Stimulated activated CD8-positive, alpha-beta memory T cell treated with anti-CD3 and anti-CD28 coated beads, Interleukin-2, amount 100 ng/mL, for 48 hours (primary cell): ENCODE data around the gene TMEM233.

Source experiments
- DNase-seq, 2 donors: peaks; one replicate each; pipeline ENCODE4 v3.0.0-alpha.2; 2020; ENCODE audit warnings: low read depth in 2 of 2

The TMEM233 gene

DNA sequence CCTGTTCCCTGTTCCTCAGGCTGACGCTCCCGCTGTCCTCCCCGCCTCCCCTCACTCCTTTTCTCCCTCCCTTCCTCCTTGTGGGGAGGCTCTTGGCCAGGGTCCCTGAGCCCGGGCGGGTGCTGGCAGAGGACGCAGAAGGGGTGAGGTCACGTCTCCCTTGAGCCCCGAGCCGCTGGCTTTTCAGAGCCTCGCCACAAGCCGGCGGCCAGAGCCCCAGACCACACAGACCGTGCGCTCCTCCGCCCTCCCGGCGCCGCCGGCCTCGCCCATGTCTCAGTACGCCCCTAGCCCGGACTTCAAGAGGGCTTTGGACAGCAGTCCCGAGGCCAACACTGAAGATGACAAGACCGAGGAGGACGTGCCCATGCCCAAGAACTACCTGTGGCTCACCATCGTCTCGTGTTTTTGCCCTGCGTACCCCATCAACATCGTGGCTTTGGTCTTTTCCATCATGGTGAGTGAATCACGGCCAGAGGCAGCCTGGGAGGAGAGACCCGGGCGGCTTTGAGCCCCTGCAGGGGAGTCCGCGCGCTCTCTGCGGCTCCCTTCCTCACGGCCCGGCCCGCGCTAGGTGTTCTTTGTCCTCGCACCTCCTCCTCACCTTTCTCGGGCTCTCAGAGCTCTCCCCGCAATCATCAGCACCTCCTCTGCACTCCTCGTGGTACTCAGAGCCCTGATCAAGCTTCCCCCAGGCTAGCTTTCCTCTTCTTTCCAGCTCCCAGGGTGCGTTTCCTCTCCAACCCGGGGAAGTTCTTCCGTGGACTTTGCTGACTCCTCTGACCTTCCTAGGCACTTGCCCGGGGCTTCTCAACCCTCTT, at the start of gene TMEM233:
Gene TMEM233 (plus strand): TSS at position 197 of the 821 bp plus-strand sequence. CDS start 75 bp downstream, at position 272.
- no peak for DNase-seq

DNA sequence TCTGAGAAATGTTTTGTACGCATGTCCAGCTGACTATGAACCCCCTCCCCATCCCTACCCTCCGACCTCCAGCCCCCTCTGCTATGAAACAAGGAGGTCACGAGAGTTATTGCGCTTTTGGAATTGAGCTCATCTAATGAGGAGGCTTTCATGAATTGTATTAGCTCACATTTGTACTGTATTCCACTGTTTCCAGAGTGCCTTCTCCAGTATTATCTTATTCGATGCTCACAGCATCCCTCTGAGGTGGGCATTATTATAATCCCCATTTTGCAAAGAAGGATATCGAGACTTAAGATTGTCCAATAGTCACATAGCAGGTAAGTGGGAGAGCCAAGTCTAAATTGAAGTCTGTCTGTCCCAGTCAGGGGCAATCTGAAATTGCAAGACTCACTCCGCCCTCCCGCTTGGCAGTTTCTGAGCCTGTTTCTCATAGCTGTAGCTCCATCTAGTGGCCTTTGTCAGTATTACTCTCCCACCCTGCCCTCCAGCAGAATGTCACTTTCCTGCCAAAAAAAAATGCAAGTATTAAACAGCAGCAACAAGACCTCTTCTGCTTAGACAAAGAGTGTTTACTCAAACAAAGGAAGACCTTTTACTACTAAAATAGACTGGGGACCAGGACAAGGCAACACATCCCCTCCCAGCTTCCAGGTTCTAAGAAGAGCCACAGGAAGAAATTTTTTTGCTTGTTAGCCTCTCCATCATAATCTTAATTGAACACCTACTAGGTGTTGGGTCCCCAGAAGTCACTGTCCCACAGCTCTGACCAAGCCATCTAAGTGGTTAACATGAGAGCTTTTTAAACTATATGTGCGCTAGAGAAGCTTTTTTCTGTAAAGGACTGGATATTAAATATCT, 48.6 kb upstream of the TMEM233 start:
- peak; percentile 29 to 41 for DNase-seq

DNA sequence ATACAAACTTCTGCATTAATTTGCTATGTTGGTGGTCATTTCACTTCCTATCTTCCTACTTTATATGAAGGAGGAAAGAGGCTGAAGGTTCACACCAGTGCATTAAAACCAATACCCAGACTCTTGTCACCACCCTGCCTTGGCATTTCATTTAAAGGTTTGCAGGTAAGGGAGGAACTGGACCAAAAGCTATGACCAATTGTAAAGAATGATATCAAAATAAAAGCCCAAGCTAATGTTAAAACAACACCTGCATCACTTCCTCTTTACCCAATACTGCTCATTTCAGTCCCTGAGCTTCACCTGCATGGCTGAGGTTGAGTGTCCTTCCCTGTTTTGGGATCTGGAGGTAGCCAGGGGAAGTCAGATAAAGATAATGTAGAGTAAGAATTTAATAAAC, 47.2 kb upstream of the TMEM233 start:
- DNase-seq, result no peak

DNA sequence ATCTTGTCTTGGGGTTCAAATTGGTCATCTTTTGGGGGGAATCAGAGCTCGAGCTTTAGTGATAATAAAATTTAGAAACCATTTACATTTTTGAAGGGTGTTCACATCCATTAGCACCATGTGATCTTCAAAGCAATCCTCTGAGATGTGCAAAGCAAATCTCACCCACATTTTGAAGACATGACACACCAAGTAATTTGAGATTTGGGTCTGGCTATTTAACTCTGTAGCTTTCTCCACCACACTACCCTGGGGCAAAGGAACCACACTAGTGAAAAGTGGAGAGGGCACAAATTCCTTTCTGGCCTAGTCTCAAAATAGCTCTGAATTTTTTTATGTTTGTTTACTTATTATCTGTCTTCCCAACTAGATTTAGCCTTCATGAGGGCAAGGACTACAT, 46.6 kb upstream of the TMEM233 start:
- DNase-seq, result no peak

GRCh38 chr12:119556854-119557253, 36.7 kb upstream of the TMEM233 start:
- no peak for DNase-seq

DNA sequence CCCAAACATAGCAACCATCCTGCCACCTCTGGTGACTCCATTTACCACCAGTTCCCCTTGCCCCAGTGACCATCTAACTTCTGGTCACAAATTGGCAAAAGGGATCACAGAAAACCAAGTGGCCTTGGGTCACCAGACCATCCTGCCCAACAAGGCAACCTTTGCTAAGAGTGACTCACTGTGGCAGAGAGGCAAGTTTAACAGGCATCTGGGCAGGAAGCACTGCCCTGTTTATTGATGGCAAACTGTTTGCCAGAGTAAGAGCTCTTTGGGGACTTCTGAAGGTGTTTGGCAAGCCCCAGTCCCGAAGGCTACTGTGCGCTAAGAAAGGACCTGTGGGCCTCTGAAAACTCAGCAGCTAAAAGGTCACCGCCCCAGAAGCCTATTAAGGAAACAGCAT, 28.2 kb upstream of the TMEM233 start:
- DNase-seq, result no peak

DNA sequence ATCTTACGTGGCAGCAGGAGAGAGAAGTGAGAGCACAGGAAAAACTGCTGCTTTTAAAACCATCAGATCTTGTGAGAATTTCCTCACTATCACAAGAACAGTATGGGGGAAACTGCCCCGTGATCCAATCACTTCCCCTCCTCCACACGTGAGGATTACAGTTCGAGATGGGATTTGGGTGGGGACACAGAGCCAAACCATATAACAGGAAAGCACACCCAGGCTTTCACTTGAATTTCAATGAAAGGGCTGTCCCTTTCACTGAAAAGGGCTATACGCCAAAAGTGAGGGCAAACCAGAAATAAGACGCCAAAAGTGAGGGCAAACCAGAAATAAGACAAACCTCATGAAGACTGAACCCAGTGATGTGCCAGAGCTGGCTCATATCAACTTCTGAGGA, 22.8 kb upstream of the TMEM233 start:
- no peak for DNase-seq

- no peak for DNase-seq
Observed at GRCh38 chr12:119573086-119573485, 20.5 kb upstream of the TMEM233 start.

DNA sequence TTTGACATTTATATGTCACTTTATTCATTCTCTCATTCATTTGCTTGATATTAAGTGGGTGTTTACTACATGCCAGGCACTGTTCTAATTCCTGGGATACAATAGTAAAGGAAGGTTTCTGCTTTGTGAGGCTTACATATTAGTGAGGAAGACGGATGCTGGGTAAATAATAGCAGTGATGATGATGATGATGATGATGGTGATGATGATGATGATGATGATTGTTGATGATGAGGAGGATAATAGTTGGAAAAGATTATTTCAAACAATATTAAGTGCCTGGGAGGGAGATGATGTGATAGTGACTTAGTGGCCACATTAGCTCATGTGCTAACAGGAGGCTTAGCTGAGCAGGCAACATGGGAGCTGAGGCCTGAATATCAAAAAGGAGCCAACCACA, 19.3 kb upstream of the TMEM233 start:
- DNase-seq, result no peak

- DNase-seq, result no peak
Observed at GRCh38 chr12:119576118-119576810, 17.3 kb upstream of the TMEM233 start.

DNA sequence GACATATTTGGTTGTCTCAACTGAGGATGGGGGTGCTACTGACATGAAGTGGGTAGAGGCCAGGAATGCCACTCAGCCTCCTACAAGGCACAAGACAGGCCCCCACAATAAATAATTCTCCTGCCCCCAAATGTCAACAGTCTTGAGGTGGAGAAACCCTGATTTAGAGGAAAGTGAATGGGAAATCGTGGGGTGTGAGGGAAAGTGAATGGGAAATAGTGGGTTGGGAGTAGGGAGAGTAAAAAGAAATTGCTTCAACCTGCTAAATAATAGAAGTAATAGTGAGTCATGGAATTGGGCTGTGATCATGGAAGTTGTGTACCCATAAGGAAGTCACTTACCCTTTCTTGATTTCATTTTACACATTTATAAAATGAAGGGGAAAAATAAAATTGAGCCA, 16.7 kb upstream of the TMEM233 start:
- no peak for DNase-seq

DNA sequence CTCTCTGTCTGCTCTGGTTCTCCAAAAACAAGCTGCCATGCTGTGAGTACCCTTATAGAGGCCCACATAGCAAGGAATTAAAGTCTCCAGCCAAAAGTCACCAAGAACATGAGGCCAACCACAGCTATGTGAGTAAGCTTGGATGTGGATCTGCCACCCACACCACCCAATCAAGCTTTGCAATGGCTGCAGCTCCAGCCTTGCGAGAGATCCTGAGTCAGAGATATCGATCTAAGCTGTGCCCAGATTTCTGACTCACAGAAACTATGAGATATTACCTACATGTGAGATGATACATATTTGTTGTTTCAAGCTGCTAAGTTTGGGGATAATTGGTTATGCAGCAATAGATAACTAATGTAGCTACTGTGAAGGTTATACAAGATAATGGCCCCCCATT, 15.5 kb upstream of the TMEM233 start:
- peak in 1 of 2 donors; percentile 12 for DNase-seq

- DNase-seq, result no peak
Observed at GRCh38 chr12:119589097-119589496, 4.5 kb upstream of the TMEM233 start.

DNA sequence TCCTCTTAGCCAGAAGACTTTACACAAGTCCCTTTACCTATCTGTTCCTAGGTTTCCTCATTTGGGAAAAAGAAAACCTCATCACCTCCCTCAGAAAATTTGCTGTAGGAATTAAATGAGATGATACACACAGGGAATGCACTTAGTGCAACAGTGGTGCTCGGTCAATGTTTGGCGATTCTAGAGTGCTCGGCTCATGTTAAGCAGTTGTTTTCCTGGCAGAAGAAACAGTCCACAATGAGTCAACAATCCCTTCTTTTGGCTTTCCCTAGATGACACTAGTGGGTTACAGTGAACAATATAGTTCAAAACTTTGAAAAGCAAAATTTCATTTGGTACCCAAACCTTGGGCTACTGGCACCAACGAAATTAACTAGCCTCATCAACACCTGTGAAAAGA, 3.9 kb upstream of the TMEM233 start:
- DNase-seq, result no peak

- DNase-seq, result no peak
Observed at GRCh38 chr12:119592232-119592631, 1.3 kb upstream of the TMEM233 start.

DNA sequence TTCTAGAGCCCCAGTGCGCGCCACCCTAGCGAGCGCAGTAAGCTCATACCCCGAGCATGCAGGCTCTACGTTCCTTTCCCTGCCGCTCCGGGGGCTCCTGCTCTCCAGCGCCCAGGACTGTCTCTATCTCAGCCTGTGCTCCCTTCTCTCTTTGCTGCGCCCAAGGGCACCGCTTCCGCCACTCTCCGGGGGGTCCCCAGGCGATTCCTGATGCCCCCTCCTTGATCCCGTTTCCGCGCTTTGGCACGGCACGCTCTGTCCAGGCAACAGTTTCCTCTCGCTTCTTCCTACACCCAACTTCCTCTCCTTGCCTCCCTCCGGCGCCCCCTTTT, 791 bp downstream of the TMEM233 start:
- no peak for DNase-seq

GRCh38 chr12:119594772-119595445, 1.3 kb downstream of the TMEM233 start:
- DNase-seq, result no peak

GRCh38 chr12:119598159-119598558, 4.6 kb downstream of the TMEM233 start:
- DNase-seq, result no peak

- DNase-seq, result no peak
Observed at GRCh38 chr12:119601877-119602733, 8.5 kb downstream of the TMEM233 start.

DNA sequence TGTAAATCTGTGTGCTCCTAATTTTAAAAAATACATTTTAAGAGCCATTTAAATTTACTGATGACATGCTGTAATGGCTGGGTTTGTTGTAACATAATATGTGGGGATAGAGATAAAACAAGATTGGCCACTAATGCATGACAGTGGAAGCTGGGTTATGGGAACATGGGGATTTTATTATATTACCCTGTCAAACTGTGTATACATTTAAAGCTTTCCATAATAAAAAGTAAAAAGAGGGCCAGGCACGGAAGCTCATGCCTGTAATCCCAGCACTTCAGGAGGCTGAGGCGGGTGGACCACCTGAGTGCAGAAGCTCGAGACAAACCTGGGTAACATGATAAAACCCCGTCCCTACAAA, 9.1 kb downstream of the TMEM233 start:
- no peak for DNase-seq

GRCh38 chr12:119603767-119604166, 10.2 kb downstream of the TMEM233 start:
- no peak for DNase-seq
